ENCODE measurements around the gene SAMD14.

The SAMD14 gene

DNA sequence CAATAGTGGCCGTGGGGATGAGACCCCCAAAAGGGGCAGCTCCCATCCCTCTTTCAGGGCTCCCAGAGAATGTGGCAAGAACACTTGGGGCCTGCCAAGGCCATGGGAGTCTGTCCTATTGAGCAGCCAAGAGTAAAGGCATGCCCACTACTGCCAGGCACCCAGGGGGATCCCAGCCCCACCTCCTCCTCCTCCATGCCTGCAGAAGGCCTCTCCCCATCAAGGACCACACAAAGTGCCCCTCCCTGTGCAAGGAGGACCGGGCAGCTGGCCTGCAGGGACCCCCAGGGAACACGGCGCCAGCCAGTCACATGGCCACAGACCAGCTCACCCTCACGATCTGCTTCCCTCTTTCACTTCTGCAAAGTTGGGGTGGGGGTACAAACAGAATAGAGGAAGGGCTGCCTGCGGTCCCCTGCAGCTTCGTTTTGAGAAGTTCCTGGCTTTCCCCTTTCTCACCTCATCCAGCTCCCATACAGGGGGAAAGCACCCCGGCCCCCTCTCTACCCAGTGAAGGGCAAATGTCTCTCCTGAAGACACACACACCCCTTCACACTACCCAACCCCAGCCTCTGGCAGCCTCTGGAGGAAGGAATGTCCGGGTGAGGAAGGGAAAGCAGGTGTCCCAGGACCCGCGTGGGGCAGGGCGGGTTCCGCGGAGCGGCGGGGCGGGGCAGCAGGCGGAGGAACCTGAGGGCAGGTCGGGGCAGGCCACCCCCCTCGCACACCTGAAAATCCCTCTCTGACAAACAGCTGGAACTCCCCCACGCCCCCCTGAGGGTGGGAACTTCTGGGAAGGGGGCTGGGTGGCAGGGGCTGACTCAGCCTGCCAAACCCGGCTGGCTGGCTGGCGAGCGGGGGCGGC, 18.5 kb upstream of the SAMD14 start:
- peak; percentile 80 to 83 for DNase-seq (ENCODE audit: low read depth in 2 of 2)

DNA sequence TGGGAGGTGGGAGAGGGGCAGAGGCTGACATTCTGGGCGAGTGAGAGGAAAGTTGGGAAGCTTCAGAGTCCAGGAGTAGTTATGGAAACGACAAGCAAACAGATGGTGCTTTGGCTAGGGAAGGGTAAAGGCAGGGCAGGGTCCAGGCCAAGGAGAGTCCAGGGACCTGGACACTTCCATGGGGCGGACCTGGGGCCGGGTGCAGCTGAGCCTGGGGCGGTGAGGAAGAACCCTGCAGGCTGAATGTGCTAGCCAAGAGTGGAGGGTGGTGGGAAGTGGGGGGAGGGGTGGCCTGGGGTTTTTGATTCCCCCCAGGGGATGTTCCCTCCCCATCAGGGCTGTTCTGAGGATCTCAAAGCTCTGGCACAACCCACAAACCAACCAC, 17.9 kb upstream of the SAMD14 start:
- no peak for DNase-seq (ENCODE audit: low read depth in 2 of 2)

DNA sequence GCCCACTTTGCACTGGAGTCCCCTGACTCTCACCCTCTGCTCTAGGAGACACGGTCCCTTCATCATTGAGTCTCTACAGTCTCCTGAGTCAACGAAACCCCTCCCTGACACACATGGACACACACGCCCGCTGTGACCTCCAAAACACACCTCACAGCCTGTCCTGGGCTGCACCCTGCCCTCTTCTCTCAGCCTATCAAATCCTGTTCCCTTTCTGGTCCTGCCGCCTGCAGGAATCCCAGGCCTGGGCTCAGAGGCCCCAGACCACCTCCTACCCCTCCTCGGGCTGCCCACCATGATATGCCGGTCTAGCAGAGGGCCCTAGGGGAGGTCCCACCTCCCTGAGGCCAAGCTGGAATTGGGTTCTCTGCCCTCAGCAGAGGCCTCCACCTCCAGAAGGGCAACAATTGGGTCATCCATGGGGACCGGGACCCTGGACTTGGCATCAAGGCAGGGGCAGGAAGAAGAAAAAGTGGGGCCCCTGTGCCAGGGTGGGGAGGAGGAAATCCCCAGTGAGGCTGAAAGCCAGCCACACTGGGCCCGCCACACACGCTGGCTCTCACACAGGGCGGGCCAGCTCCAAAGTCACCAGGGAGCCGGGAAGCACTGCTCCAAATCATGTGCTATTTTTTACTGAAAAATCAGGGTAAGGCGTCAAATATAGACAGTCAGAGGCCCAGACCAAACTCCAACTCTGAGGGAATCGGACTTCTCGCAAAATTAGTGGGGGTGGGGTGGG, 17.1 kb upstream of the SAMD14 start:
- DNase-seq (ENCODE audit: low read depth in 2 of 2) = no peak

DNA sequence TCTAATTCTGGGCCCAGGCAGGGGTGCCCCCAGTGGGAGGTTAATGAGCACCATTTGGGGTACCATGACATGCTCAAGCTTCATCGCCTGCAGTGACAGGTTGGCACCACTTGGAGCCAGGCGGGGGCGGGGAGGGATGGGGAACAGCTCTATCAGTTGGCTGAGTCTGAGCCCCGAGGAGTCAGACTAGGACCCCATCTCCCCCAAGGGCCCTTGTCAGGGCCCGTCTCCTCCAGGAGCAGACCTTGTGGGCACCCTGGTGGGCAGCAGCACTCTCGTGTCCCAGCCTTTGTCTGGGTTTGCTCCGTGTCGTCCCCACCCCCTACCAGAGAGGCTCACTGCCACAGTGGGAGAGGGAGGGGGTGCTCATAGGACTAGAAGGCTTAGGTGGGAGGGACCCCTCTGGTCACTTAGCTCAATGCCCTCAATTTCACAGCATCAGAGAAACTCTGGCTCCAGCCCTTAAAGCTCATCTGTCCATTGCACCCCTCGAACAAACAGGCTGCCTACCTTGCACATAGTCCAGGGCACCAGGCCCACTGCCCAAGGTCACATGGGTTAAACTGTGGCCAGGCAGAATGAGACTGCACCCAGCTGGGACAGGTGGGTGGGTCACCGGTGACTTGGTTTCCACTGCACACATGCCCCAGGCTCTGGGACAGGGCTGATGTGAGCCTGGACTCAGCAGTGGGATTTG, 16.4 kb upstream of the SAMD14 start:
- no peak for DNase-seq (ENCODE audit: low read depth in 2 of 2)

DNA sequence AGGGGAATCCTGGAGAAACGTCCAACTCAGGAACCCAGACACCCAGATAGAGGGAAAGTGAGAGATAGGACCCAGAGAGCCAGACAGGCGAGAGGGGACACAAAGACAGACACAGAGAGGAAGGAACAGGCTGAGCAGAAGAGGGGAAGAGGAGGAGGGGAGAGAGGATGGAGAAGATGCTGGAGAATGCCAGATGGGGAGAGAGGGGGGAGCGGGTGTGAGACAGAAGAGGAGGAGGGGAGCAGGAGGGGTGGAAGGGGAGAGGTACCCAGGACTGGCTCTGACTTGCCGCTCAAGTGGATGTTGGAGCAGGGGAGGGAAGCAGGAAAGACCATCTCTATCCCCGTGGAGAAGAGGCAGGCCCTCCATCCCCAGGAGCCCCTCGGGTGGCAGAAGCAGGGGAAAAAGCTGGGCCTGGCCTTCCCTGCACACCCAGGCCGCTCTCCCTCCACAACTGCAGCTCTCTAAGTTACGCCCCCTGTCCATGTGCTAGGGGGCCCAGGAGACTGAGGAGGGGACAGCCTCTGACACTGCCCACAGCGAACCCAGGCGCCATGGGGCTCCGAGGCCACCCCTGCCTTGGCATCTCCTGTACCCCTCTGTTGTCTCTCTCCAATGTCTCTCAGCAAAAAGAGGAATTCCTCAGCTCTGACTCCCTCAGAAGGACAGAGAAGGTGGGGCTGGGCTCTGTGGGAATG, 15.7 kb upstream of the SAMD14 start:
- DNase-seq (ENCODE audit: low read depth in 2 of 2) = no peak

DNA sequence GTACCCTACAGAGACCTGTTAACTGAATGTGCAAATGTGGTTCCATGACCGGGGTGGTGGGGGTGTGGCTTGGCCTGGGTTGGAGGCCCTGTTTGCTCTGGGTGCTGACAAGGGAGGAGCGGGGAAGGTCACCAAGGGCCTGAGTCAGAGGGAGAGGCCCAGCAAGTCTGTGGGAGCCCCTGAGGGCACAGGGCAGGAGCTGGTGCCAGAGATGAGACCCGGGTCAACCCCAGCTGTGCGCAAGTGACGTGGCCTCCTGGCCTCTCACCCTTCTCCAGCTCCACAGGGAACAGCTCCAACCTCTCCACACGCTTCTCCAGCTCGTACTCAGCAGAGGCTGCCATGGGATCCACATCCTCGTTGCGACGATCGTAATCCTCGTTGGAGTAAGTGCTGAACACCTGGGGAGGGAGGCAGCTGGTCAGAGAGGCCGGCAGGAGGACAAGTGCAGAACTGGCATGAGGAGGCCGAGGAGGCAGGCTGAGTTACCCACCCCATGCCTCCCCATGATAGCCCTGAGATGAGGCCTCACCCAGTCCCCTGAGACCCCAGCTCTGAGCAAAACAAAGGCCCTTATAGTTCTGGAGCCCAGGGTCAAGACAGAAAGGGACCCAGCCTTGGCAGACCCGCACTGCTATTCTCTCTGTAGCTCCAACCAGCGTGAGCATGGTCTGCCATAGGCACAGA, 15.0 kb upstream of the SAMD14 start:
- no peak for DNase-seq (ENCODE audit: low read depth in 2 of 2)

DNA sequence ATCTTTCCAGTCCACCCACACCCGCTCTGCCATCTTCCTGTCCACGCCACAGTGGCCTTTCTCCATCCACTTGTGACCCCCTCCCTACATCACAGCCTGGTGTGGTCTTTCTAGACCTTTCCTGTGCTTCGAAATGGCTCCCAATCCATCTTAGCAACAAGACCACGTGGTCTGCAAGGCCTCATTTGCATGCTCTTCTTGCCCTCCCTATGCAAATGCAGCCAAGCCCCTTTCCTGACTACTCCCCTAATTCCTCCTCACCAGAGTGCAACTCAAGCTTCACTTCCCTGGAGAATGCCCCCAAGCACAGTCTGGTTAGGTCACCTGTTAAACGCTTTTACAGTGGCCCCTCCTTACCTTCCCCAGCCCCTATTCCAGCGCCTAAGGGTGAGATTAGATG, 14.4 kb upstream of the SAMD14 start:
- no peak for DNase-seq (ENCODE audit: low read depth in 2 of 2)

DNA sequence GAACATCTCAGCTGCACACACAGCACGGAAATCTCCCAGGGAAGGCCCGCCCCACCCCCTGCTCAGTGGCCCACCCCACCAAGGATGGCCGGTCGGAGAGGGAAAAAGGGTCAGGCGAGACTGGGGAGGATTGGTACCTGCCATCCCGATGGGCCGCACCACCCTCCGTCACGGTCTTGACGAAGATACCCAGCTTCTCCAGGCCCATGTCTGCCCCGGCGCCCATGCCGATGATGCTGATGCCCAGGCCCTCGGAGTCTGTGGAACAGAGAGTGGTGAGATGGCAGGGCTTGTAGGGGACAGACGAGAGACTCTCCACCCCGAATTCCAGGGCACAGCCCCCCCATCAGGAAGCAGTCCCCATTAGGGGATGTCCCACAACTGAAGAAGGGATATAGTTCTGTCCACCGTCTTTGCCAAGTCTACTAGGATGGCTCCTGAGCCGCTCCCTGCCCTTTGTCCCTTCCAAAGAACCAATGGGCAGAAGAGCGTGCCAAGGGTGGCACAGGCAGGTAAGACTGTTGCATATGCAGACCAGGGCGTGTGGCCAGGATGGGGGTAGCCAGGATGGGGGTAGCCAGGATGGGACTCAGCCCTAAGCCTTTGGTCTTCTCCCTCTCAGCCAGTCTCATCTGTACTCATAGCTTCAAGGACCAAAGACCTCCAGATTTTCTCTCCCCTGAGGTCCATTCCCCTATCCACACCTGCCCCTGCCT, 13.7 kb upstream of the SAMD14 start:
- no peak for DNase-seq (ENCODE audit: low read depth in 2 of 2)

DNA sequence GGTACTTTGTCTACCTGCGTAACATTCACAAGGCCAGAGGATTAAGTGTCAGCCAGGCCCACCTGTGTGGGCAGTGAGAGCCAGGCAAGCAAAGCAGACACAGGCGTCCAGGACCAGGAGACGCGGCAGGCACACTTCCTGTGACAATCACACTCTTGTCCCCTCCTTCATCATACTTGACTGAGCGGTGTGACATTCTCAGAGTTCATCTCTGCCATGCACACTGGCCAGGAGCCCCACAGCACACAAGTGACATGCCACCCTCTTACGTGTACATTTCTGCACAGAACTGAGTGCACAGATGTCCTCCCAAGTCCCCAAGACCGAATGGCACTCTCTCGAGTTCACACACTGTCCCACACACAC, 11.8 kb upstream of the SAMD14 start:
- DNase-seq (ENCODE audit: low read depth in 2 of 2) = no peak

DNA sequence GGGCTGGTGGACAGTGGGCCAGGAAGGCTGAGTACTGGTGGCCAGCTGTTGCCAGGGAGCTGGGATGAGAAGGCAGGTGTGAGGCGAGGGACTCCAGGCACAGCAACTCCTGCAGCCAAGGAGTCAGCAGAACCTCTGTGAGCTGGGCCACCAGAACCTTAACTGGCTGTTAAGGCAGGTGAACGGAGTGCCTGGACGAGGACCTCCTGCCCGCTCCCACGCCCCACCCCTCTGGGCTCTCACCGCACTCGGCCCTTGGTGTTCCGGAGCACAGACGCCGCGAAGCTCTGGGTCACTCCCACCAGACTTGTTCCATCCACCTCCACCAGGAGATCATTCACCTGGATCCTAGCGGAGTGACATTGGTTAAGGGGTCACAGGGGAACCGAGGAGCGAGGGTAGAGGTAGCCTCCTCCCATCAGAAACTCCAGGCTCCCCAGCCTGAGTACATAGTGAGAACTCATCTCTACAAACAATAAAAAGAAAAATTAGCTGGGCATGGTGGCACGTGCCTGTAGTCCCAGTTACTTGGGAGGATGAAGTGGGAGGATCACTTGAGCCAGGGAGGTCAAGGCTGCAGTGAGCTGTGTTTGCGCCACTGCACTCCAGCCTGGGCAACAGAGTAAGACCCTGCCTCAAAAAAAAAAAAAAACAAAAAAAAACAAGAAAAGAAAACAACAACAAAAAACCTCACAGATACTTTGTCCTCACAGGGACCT, 11.2 kb upstream of the SAMD14 start:
- no peak for DNase-seq (ENCODE audit: low read depth in 2 of 2)

DNA sequence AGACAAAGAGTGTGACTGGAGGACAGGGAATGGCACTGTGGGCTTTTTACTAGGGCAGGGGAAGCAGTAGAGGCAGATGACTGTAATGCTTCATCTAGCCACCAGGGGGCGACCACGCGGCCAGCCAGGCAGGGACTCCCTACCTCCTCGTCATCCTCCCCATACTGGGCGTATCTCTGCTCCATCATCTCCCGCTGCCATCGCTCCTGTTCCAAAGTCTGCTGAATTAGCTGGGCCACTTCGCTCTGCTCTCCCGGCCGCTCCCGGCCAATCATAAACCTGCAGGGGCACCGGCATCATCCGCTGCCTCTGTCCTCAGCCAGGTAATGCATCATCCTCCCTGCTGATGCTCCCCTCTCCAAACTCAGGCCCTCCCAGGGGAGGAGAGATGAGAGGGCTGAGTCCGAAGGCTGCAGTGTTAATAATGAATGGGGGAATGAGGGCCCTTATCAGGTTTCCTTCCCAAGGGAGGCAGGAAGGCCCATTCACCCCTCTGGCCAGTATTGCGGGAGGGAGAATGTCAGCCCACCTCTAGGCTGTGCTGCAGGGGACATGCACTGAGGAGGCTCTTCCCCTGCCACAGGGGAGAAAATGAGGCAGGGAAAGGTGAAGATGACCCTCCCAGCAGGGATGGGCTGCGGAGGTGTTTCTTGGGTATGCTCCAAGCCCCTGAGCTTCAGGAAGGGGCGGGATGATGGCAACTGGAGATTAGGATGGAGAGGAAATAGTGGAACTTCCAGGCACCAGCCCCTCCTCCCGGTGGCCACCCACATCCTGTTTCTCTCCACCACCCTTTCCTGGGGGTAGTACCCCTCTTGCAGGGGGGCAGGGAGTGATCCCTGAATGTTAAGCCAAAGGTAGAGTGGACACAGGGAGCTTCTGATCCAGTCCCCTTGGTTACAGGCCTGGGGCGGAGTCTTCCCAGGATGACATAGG, 10.3 kb upstream of the SAMD14 start:
- DNase-seq (ENCODE audit: low read depth in 2 of 2) = peak; percentile 74 to 75

DNA sequence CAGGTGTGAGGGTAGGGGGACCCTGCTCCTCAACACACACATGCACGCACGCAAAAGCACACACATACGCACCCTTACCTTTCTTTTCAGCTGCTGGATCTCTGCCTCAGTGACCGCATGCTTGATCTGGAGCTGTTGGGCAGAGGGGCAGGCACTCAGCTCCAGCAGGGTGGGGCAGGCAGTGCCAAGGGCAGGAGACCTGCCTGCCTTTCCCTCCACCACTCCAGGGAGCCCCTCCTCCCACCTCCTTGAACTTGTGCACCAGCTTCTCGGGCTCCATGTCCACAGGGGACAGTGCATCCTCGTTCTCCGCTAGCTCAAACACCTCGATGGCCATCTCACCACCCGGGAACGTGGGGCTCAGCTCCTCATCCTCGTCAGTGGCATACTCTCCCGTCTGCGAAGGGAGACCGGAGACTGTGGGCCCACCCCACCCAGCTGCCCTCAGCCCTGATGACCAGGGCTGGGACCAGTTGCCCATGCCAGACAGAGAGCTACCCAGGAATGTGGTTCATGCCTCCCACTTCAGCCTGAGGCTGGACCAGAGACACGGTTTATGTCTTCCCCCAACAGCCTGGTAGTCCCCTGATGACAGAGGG, 9.3 kb upstream of the SAMD14 start:
- no peak for DNase-seq (ENCODE audit: low read depth in 2 of 2)

DNA sequence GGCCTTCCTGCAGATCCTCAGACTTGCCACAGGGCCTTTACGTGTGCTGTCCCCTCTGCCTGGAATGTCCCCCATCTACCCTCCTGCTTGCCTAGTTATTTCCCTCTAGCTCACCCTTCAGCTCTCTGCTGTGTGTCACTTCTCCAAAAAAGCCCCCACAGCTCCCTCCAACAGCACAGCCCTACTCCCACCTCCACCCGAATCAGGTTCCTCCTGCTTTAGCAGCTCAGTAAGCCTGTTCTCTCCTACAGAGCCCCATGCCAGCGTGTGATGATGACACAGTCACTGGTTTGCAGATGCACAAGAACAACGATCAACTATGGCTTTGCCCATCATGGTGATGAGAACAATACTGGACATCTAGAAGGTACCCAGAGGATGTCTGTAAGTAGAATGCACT, 7.1 kb upstream of the SAMD14 start:
- no peak for DNase-seq (ENCODE audit: low read depth in 2 of 2)

DNA sequence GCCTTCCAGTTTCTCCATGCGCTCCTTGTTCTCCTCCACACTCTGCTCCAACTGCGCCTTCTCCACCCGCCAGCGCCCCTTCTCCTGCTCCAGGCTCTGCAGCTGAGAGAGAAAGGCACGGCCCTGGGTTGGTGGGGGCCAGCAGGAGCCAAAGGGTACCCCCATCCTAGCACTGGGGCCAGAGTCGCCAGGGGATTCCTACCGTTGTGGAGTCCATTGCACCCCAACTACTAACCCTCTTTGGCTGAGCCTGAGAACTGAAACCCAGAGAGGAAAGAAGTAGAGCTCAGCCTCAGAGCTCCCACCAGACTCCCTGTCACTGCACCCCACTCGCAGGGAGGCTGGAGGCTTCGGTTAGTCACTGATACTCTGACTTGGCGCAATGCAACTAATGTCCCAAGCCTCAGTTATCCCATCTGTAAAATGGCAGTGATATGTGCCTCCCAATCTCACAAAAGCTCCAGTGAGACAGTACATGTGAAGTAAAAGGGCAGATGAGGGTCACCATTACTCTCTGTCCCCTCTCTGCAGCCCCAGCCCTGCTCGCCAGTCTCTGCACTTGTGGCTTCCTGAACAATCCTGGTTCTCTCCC, 6.2 kb upstream of the SAMD14 start:
- no peak for DNase-seq (ENCODE audit: low read depth in 2 of 2)

DNA sequence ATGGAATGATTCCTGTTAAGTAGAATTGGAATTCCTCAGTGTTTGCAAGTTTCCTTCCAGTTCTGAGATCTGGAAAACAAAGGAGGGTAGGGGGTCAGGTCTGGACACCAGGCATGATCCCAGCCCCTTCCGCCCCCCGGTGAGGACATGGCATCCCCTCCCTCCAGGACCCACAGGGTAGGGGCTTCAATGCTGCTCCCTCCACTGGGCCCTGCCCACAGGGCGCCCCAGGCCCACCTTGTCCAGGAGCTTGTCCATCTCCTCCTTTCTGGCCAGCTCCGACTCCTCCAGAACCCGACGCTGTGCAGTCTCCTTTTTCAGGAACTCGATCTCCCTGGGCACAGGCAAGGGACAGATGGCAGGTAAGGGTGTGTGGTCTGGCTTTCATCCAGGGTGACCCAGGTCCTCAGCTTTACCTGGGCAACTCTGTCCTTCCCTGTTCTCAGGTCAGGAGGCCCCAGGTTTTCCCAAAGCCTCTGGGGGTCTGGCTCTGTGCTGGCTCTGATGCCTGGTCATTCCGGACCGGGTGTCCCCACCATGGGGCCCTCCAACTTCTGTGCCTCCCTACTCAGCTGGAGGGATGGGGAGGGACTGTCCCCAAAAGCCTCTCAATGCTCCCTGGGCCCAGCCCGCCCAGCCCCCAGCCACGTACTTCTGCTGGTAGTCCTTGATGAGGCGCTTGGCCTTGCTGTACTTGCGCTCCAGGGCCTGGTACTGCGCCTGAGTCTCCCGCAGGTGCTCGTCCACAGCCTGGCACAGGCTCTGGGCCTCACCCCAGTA, 5.5 kb upstream of the SAMD14 start:
- DNase-seq (ENCODE audit: low read depth in 2 of 2) = no peak

DNA sequence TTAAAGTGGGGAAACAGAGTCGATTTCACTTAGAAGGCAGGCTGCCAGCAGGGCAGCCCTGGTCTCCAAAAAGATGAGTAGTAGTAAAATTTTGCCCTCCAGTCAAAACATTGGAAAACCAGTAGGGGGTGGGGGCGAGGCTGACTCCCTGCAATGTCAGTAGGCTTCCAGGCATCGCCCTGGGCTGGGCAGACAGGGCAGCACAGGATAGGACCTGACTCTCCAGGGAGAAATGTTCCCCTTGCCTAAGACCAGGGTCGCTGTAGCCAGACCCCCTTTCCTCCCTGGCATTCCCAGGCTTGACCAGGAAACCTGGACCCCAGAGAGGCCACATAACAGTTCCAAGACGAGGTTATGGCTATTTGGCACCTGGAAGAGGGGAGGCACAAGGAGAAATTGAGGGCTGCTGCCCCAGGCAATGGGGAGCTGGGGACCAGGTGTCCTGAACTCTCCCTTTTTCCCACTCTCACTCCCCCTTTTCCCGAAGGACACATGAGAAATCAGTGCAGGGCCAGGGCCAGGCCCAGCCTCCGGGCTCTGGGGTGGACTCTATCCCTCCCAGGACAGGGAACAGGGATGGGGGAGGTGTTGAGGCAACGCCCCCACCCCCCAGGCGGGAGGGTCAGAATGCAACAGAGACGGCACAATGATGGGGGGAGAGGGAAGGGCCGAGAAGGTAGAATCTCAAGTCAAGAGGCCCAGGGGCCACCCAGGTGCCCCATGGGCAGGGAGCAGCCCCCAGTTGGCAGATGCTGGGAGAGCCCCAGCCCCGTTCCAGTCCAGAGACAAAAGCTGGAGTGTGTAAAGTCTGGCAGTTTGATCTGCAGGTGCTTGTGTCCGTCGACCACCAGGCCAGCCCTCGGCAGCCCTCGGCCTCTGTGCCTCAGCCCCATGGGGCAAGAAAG, 4.5 kb upstream of the SAMD14 start:
- DNase-seq (ENCODE audit: low read depth in 2 of 2) = no peak

DNA sequence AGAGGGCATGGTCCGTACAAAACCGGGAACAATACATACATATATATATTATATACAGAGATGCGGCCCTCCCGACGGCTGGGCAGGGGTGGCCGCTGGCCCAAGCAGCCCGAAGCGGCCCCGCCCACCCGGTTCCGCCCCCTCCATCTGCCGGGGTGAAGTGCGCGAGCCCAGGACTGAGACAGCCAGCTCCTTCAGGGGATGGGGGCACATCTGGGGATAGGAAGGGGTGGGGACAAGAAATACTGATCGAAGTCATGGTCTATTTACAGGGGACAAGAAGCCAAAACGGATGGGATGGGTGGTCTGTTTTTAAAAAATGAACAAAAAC, 3.8 kb upstream of the SAMD14 start:
- no peak for DNase-seq (ENCODE audit: low read depth in 2 of 2)

Data from stimulated activated CD4-positive, alpha-beta T cell treated with anti-CD3 and anti-CD28 coated beads, Interleukin-1b, Interleukin-23, amount 100 ng/mL, for 4 hours (primary cell).